Activated CD4-positive, alpha-beta T cell treated with anti-CD3 and anti-CD28 coated beads, Interleukin-2, Interleukin-6, amounts not matched to agents 100 ng/mL and 50 ng/mL, durations not matched to agents 16 hours and 8 hours (primary cell): ENCODE results near the gene PTPRD.
"Not testable (repeated sequence)": the region's sequence is repeated elsewhere in the genome, so short reads cannot be mapped to it uniquely, and the experiment has no call there.

Source experiments
- DNase-seq: peaks from one replicate; pipeline ENCODE4 v3.0.0-alpha.2; 2020

PTPRD gene

GRCh38 chr9:9426454-9426853 lies 1186.3 kb downstream of the PTPRD start:
- DNase-seq, result not testable (repeated sequence)

- DNase-seq, result no peak
These were observed 1200.6 kb downstream of the PTPRD start for GRCh38 chr9:9412241-9412640.

DNA sequence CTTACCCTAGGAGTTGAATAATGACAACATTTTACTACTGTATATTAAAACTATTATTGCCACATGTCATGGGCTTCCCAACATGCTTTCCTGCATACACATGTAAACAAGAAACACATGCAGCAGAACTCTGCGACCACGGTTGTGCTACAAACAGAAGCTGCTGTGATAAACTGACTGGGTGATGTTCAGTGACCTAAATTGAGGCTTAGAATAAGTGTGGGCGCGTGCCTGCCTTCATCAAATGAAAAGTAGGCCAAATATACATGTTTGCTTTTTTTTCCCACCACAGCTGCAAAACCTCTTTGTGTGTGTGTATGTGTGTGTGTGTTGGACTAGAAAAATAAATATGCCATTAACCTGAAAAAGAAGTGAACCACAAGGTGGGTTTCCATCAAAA lies 1202.1 kb downstream of the PTPRD start:
- no peak for DNase-seq

DNA sequence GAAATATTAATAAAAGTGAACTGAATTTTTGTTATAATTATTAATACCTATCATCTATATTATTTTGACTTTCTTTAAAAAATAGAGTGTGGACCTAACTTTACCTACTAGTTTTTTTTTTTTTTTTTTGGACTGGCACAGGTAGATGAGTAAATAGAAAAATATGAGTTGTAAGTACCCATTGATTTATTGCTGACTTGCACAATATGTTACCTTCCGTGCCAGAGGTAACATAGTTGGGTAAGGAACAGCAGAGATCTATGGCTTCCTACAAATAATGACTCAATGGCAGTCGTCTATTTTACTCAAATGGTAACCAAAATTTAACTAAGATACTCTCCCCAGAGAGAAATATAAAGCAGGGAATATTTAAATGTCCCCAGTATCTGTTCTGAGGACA lies 1212.8 kb downstream of the PTPRD start:
- DNase-seq, result no peak

- DNase-seq, result no peak
These were observed 1216.3 kb downstream of the PTPRD start for GRCh38 chr9:9396518-9396917.

GRCh38 chr9:9395539-9395938 lies 1217.3 kb downstream of the PTPRD start:
- DNase-seq, result no peak

- no peak for DNase-seq
These were observed 1220.0 kb downstream of the PTPRD start for GRCh38 chr9:9392755-9393154.

DNA sequence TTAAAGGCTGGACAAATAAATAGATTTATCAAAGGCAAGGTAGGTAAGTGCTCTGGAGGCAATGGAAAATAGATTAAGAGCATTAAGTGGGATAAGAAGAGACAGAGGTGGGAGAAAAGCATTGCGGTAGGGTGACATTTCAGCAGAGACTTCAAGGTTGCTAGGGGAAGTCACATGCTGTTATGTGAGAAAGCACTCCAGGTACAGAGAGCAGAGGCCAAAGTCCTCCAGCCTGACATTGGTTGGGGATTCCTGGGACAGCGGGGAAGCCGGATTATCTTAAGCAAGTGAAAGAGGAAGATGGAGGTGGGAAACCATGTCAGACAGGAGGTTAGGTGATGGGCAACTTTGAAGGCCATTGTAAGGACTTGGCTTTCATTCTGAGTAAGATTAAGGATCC lies 1222.9 kb downstream of the PTPRD start:
- no peak for DNase-seq

GRCh38 chr9:9387511-9388115 lies 1225.2 kb downstream of the PTPRD start:
- DNase-seq, result no peak

DNA sequence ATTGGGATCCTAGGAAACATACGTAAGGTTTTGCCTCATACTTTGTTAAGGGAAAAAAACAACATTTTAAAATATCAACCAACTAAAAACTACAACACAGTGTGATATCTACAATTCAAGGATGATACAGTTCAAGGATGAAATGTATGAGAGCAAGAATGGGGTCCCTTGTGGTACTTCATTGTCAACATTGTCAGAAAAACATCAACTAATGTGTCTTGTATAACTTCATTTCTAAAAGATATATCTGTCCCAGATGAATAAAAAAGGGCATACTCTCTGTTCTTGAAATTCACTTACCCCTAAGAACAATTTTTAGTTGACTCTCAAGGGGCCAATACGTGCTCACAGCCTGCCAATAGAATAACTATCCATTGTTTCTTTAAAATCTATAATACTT lies 1250.5 kb downstream of the PTPRD start:
- DNase-seq, result no peak

- no peak for DNase-seq
These were observed 1259.8 kb downstream of the PTPRD start for GRCh38 chr9:9352877-9353481.

DNA sequence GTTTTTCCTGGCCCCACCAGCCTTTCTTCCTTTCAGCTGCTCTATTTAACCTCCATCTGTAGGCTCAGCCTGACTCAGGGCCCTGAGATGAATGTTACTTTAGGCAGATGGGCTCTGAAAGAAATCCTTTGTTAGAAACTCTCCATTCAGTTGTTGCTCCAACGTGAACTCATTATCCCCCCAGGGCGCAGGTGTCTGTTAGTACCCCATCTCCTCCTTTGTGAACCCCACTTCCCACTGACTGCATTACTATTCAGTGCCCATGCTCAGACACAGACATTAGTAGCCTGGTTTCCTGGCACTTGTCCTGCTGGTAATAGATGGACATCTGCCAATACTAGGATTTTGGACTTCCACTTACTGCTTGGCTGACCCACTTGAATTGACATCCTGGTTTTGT lies 1271.6 kb downstream of the PTPRD start:
- no peak for DNase-seq

DNA sequence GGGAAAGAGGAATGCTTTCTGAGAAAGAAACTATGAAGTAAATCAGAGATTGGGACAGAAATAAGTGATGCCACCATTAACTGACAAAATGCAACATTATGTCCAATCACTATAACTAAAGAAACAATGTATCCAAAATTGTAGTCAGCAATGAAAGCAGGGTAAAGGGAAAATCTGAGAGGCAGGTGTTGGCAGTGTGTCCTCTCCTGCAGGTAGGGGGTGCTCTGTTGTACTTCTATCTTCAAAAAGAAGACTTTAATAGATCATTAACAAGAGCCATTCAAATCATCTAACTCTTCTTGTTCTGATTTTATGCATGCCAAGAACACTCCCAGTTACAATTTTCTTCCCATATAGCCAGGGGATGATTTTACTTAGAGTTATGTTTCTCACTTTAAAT lies 1275.7 kb downstream of the PTPRD start:
- no peak for DNase-seq

- DNase-seq, result no peak
These were observed 1286.1 kb downstream of the PTPRD start for GRCh38 chr9:9326749-9327148.

- no peak for DNase-seq
These were observed 1293.8 kb downstream of the PTPRD start for GRCh38 chr9:9319007-9319406.

DNA sequence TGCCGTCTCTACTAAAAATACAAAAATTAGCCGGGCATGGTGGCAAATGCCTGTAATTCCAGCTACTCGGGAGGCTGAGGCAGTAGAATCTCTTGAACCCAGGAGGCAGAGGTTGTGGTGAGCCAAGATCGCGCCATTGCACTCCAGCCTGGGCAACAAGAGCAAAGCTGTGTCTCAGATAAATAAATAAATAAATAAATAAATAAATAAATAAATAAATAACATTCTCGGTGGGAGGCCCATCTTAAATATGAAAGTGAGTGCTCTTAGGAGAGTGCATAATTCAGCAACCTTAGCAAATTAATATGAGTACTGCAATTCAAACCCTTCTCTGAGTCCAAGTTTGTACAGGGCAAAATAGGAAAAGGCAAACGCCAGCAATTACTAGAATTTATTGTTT lies 1302.1 kb downstream of the PTPRD start:
- DNase-seq, result not testable (repeated sequence)

GRCh38 chr9:9305600-9305999 lies 1307.2 kb downstream of the PTPRD start:
- DNase-seq, result no peak

GRCh38 chr9:9299134-9299533 lies 1313.7 kb downstream of the PTPRD start:
- no peak for DNase-seq

DNA sequence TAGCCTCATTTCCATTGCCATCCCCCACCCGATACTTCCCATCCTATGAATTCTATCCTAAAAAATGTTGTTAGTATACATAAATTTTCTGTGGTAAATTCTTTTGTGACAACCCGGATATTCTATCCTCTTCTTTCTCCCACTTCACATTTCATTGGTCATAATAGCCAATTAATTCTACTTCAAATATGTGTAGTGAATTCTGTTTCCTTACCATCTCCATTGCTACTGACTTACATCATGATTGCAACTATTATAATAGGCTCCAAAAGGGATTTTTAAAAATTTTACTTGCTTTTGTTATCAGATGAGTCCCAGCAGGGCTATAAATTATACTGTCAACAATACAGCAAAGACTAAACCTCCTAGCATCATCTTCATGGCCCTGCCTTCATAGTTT lies 1326.8 kb downstream of the PTPRD start:
- DNase-seq, result no peak

DNA sequence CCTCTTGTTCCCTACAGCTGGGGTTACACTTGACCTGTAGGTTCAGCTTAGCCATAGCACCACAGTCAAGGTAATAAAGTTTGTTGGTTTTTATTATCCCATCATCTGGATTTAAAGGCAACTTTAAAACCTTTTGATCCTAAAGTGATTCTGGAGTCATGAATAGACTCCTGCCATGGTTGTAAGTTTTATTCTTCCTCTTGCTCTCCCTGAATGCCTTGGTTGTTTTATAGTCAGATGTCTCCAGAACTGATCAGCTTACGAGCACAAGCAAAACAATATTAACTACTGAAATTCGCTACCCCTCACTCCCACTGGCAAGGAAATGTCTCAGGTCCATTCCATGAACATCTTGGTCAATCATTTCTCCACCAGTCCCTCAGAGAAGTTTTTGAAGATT lies 1328.6 kb downstream of the PTPRD start:
- no peak for DNase-seq

DNA sequence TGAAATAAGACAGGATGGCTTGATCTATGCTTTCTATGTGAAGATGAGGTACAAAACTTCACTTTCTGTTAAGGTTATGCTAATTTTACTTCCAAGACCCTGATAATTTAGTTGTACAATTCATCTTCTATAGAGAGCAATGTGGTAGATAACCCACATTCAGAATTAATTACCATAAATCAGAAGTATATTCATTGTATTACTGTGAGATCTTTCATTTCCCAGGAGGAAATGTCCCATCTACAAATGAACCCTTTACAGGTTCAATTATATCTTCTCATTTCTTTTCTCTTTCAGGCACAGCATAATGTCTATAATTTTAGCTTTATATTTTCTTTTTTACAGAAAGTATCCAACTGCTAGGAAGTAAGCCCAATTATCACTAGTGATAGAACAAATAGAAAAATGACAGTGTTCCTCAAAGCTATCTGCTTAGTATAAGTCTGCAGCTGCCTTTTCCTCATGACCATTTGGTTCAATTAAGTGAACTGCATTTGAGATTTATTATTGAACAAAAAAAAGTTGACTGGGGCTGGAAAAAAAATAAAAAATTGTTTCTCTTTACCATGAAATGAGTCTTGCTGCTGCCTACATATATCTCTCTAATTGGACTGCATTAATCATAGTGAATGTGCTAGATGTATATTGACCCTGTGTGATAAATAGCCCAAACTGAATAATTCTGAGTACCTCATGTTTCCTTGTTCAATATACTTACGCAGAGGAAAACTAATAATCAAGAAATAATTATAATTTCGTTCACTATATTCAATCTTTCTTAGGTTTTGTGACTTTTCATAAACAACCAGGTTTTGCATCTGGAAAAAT lies 1329.4 kb downstream of the PTPRD start:
- no peak for DNase-seq

- no peak for DNase-seq
These were observed 1337.2 kb downstream of the PTPRD start for GRCh38 chr9:9275601-9276000.

DNA sequence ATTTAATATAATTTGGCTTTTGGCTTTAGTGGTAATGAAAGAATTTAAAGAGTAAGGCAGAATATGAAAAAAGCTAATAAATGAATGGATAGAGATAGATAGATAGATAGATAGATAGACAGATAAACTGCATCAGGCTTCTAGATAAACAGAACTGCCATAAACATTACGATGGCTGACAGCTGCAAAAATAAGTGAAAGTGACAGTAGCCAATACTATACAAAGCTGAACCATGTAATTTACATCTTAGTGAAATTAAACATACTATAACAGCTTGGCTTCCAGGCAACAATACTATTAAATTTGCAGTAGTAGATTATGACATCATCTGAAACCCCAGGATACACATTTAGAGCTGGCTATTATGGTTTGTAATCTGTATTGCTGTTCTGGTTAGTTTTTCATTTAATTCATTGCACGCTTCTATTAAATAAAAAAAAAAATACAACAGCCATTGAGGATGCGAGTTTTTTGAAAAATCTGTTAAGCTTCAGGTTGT lies 1354.8 kb downstream of the PTPRD start:
- DNase-seq, result no peak

GRCh38 chr9:9246726-9247125 lies 1366.1 kb downstream of the PTPRD start:
- DNase-seq, result no peak
